Endometrial microvascular endothelial cells (primary cell): ENCODE measurements around the gene FTSJ1. TPM values are rescaled to one million over a fixed set of nuclear protein-coding genes. Genes with fewer than 3 reads are reported as not detected.

Experiments used
- in situ Hi-C: cut with HindIII; loops from 2 replicates; pipeline ENCODE4 v1.10.0; 2017; ENCODE audit warnings: low sequenced_read_pairs, low pct_unique_long_range_greater_than_20kb; ENCODE audit errors: inconsistent ontology term
- total RNA-seq: library from RNA; depleted of rRNA; stranded (reverse); fragments of >200 nt; gene quantifications from one replicate; pipeline ENCODE4 v1.2.3, GENCODE V29; 2015; ENCODE audit errors: inconsistent ontology term

The FTSJ1 gene
- total RNA-seq, 1 donor from 2014 or later = 93.7 TPM

- in situ Hi-C loops = no loop called here
Observed at GRCh38 chrX:48468693-48469691, 7.0 kb upstream of the FTSJ1 start.

DNA sequence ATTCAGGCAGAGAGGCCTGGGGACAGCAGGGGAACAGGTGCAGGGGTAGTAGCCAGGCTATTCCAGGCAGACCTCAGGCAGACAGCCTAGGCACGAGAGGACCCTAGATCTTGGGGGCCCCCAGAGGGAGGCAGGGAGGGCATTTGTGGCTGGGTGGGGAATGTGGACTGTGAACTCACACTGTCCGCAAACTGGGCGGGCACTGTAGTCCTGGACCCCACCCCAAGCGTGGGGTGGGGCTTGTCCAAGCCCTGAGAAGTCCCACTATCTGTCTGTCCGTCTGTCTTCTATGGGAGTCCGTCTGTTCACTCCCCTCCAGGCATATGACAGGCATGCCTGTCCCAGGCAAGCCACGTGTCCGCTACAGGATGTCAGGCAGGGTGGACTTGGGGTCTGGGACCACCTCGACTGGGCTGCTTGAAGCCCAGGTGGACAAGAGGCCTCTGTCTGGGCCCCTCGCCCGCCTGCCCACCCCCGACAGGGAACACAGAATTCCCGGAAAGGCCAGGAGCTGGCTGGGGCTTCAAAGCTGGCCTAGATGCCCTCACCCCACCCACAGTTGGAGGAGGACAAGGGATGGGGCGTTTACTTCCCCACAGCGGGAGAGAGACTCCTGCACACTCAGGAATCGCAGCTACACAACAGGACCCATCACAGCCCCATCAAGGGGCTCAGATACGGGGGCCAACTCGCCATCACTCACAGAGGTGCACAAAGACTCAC is 5.7 kb upstream of the FTSJ1 start, which contains the start of gene SLC38A5:
Gene SLC38A5 (minus strand): TSS at position 151 of the 723 bp plus-strand sequence. CDS start 2,336 bp downstream, outside the sequence.
- in situ Hi-C loops = no loop called here

GRCh38 chrX:48470833-48471118 is 5.2 kb upstream of the FTSJ1 start:
- in situ Hi-C loops = no loop called here

DNA sequence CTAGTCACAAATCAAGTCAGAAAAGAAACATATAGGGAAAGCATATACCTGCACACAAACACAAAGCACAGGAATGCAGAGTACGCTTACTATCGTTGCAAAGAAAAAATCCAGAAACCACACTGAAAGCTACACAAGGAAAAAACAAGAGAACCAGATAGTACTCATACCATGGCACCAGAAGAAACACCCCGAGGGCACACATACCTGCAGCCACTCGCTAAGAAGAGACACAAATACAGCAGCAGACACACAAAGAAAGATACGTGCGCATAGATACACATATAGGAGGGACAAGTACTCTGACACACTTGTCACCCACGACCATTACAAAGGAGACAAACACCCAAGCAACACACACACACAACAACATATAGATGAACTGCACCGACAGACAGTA is 4.5 kb upstream of the FTSJ1 start:
- in situ Hi-C loops = no loop called here

GRCh38 chrX:48472225-48472624 is 3.8 kb upstream of the FTSJ1 start:
- in situ Hi-C loops = no loop called here

- in situ Hi-C loops = no loop called here
Observed at GRCh38 chrX:48472851-48473703, 2.9 kb upstream of the FTSJ1 start.

- in situ Hi-C loops = no loop called here
Observed at GRCh38 chrX:48473704-48473990, 2.4 kb upstream of the FTSJ1 start.

- in situ Hi-C loops = no loop called here
Observed at GRCh38 chrX:48474127-48474526, 1.9 kb upstream of the FTSJ1 start.

GRCh38 chrX:48474581-48474980 is 1.4 kb upstream of the FTSJ1 start:
- in situ Hi-C loops = no loop called here

GRCh38 chrX:48475296-48475695 is 703 bp upstream of the FTSJ1 start:
- in situ Hi-C loops = no loop called here

GRCh38 chrX:48476919-48477318 is 920 bp downstream of the FTSJ1 start:
- in situ Hi-C loops = no loop called here

DNA sequence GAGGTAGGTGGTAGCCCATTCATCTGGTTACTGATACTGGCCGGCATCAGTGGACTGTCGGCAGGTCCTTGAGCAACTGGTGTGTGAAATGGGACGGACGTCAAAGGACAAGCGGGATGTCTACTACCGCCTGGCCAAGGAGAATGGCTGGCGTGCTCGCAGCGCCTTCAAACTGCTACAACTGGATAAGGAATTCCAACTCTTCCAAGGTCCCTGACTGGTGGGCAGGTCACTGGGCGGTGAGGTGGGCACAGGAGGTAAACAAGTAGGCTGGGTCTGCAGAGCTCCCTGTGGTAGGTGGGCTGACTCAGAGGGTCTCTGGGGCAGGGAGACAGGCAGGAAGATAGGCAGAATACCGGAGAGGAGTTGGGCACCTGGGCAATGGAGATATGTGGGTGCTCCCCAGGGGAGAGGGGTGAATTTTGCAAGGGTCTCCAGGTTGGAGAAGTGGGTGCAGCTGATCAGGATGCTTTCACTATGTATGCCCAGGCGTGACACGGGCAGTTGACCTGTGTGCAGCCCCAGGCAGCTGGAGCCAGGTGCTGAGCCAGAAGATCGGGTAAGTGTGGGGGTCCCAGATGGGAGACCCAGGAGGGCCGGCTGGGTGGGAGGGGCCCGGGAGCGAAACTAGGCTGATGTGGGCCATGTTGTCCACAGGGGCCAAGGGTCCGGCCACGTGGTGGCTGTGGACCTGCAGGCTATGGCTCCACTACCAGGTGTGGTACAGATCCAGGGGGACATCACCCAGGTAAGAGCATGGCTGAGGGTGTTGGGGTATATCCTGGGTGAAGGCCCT is 2.2 kb downstream of the FTSJ1 start:
- in situ Hi-C loops = no loop called here

GRCh38 chrX:48478806-48479205 is 2.8 kb downstream of the FTSJ1 start:
- in situ Hi-C loops = no loop called here

- in situ Hi-C loops = no loop called here
Observed at GRCh38 chrX:48480142-48480541, 4.1 kb downstream of the FTSJ1 start.

- in situ Hi-C loops = no loop called here
Observed at GRCh38 chrX:48480583-48480982, 4.6 kb downstream of the FTSJ1 start.

- in situ Hi-C loops = no loop called here
Observed at GRCh38 chrX:48482526-48482925, 6.5 kb downstream of the FTSJ1 start.

GRCh38 chrX:48487362-48487798 is 11.4 kb downstream of the FTSJ1 start:
- in situ Hi-C loops = no loop called here

GRCh38 chrX:48488034-48488433 is 12.0 kb downstream of the FTSJ1 start:
- in situ Hi-C loops = no loop called here

GRCh38 chrX:48489296-48489695 is 13.3 kb downstream of the FTSJ1 start:
- in situ Hi-C loops = no loop called here
